K562 (cell line): ENCODE data around the gene MTIF3.

Experiments used
- CTCF ChIP-seq, 3 experiments: IDR thresholded peaks in 2 of 3; conservative IDR thresholded peaks in 1 of 3; 2 replicates each; pipeline ENCODE4 v1.5.1; 2011 to 2012; ENCODE audit warnings: low read length in 3 of 3, mild to moderate bottlenecking in 3 of 3, control low read depth in 2 of 3, improper control_type of control experiment in 1 of 3, inconsistent platforms in 1 of 3, low read depth in 1 of 3, mixed read lengths in 1 of 3, moderate library complexity in 1 of 3; ENCODE audit not compliant: insufficient read depth in 2 of 3
- DPF2 ChIP-seq: fragments of 450-650 bp; IDR thresholded peaks from 2 replicates; pipeline ENCODE4 v1.6.1; 2016
- GABPA ChIP-seq: fragments of 200-800 bp; sonication (Bioruptor generic); conservative IDR thresholded peaks from 2 replicates; pipeline ENCODE4 v1.6.1; 2016; ENCODE audit warnings: low read depth, missing genetic modification characterization, missing compliant biosample characterization
- ILF3 ChIP-seq: fragments of 450-650 bp; IDR thresholded peaks from 2 replicates; pipeline ENCODE4 v1.6.1; 2018; ENCODE audit warnings: antibody characterized with exemption, mild to moderate bottlenecking, moderate library complexity, borderline replicate concordance
- KLF16 ChIP-seq: IDR thresholded peaks from 2 replicates; pipeline ENCODE4 v1.6.1; 2016; ENCODE audit warnings: antibody characterized with exemption
- MAX ChIP-seq: sonication (generic); formaldehyde crosslinking; IDR thresholded peaks from 2 replicates; pipeline ENCODE4 v1.9.0; 2022; ENCODE audit warnings: mild to moderate bottlenecking, missing genetic modification reagents
- RUNX1 ChIP-seq: sonication (generic); IDR thresholded peaks from 2 replicates; pipeline ENCODE4 v1.6.1; 2016; ENCODE audit warnings: antibody characterized with exemption, low read depth
- SAP30 ChIP-seq: fragments of 200-600 bp; sonication (generic); IDR thresholded peaks from 2 replicates; pipeline ENCODE4 v1.6.1; 2012; ENCODE audit warnings: borderline replicate concordance, low read depth, mild to moderate bottlenecking, moderate library complexity, low read length, control low read depth, inconsistent platforms; ENCODE audit not compliant: insufficient read depth, poor library complexity, severe bottlenecking
- SREBF2 ChIP-seq: sonication (generic); formaldehyde crosslinking; IDR thresholded peaks from 2 replicates; pipeline ENCODE4 v1.4.0; 2020; ENCODE audit warnings: mild to moderate bottlenecking, missing genetic modification reagents
- TAF1 ChIP-seq: IDR thresholded peaks from 2 replicates; pipeline ENCODE4 v1.6.1; 2011; ENCODE audit warnings: mild to moderate bottlenecking, low read length, moderate library complexity; ENCODE audit not compliant: insufficient read depth, control insufficient read depth, severe bottlenecking; ENCODE audit errors: extremely low read depth
- TF ChIP-seq, protein P1 (sequence below): fragments of 450-650 bp; IDR thresholded peaks from 2 replicates; pipeline ENCODE4 v1.7.1; 2018; ENCODE audit warnings: mild to moderate bottlenecking, low read depth; ENCODE audit not compliant: partially characterized antibody
- TF ChIP-seq, protein P2 (sequence below), 2 experiments: fragments of 450-650 bp in 1 of 2; sonication (generic) in 1 of 2; formaldehyde crosslinking in 1 of 2; IDR thresholded peaks in 1 of 2; conservative IDR thresholded peaks in 1 of 2; 2 replicates each; pipeline versions ENCODE4 v1.6.1 to v1.8.1; 2016 to 2023; ENCODE audit warnings: mild to moderate bottlenecking in 2 of 2, moderate library complexity in 2 of 2, inconsistent platforms in 1 of 2, missing genetic modification reagents in 1 of 2

DNA sequence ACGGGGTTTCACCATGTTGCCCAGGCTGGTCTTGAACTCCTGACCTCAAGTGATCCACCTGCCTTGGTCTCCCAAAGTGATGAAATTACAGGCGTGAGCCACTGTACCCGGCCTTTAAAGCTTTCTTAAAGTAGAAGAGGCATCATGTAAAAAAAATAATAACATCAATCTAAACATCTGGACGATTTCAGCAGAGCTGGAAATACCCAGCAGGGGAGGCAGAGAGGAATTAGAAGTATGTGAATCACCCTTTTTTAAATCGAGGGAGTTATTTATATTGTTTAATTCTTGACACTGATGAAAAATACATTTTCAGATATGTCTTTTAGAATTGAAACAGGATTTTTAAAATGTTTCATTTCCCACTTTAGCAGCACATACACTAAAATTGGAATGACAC lies 37.4 kb upstream of the MTIF3 start:
- TF ChIP-seq CTCF (IDR thresholded peaks at IDR 0.05 in 2 of 3, conservative IDR thresholded peaks at IDR 0.05 in 1 of 3; ENCODE audit: insufficient read depth in 2 of 3, low read depth in 1 of 3, low read length in 3 of 3) (no peak), TAF1 (no peak), ILF3 (no peak), SAP30 (no peak), GABPA (tag) (no peak), SREBF2 (CRISPR knock-in tag) (no peak), KLF16 (no peak), RUNX1 (no peak), DPF2 (no peak), MAX (CRISPR knock-in tag) (no peak)
- TF ChIP-seq, protein P1, sequence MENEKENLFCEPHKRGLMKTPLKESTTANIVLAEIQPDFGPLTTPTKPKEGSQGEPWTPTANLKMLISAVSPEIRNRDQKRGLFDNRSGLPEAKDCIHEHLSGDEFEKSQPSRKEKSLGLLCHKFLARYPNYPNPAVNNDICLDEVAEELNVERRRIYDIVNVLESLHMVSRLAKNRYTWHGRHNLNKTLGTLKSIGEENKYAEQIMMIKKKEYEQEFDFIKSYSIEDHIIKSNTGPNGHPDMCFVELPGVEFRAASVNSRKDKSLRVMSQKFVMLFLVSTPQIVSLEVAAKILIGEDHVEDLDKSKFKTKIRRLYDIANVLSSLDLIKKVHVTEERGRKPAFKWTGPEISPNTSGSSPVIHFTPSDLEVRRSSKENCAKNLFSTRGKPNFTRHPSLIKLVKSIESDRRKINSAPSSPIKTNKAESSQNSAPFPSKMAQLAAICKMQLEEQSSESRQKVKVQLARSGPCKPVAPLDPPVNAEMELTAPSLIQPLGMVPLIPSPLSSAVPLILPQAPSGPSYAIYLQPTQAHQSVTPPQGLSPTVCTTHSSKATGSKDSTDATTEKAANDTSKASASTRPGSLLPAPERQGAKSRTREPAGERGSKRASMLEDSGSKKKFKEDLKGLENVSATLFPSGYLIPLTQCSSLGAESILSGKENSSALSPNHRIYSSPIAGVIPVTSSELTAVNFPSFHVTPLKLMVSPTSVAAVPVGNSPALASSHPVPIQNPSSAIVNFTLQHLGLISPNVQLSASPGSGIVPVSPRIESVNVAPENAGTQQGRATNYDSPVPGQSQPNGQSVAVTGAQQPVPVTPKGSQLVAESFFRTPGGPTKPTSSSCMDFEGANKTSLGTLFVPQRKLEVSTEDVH: no peak
- TF ChIP-seq, protein P2, sequence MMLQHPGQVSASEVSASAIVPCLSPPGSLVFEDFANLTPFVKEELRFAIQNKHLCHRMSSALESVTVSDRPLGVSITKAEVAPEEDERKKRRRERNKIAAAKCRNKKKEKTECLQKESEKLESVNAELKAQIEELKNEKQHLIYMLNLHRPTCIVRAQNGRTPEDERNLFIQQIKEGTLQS (IDR thresholded peaks at IDR 0.05): no peak
- TF ChIP-seq, protein P2 (CRISPR knock-in tag; conservative IDR thresholded peaks at IDR 0.05): no peak
